AG10803 (cell line): ENCODE measurements around the gene AKT3.

Source experiments
- DNase-seq: peaks from one replicate; pipeline ENCODE4 v3.0.0; 2010; ENCODE audit warnings: low read depth
- H3K4me3 ChIP-seq: 2 replicates; pipeline ENCODE4 v1.5.1; 2011; ENCODE audit warnings: mild to moderate bottlenecking, low read length, control low read depth
- CTCF ChIP-seq: conservative IDR thresholded peaks from 2 replicates; pipeline ENCODE4 v1.5.1; 2011; ENCODE audit warnings: mild to moderate bottlenecking, low read length, control low read depth, inconsistent platforms

AKT3 gene

DNA sequence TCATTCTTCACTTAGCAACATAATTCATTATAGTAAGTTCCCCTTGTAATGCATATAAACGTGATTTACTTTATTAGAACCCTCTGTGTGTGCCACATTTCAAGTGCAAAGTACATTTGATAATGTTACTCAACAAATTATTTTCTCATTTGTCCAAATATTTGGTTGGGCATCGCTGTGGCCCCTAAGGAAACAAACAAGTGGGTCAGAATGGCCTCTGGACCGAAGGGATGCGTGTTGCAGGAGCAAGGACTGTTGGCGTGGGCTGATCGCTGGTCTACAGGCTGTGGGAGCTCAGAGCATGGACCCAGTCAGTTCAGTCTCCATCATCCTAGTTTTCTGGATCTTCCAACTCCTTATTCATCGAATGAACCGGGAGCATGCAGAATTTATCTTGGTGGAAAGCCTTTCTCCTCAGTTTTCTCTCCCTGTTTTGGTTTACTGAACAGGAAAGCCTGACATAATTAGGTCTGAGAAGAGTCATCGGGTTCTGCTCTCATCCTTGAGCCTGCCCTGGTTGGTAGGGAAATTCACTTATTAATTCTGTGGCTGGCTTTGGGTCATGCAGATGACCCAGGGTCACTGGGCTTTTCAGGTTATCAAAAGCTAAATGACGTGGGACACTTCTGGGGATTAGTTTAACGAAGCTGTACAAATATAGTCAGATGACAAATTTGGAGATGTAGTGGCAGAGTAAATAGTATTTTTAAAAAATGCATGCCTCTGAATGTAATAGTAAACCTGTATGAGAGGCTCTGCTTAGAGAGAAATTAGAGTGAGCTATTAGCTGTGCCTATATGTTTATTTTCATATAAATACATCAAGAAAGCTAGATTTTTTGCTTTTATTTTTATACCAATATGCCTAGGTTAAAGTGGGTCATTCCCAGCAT is 394.0 kb downstream of the AKT3 start:
- DNase-seq: no peak
- H3K4me3 ChIP-seq: no peak overlapping the region
- TF ChIP-seq CTCF: no peak

GRCh38 chr1:243454328-243454997 is 395.6 kb downstream of the AKT3 start:
- H3K4me3 ChIP-seq: no peak overlapping the region
- no peak for DNase-seq
- no peak for TF ChIP-seq CTCF

- no peak for DNase-seq
- no peak overlapping the region for H3K4me3 ChIP-seq
- TF ChIP-seq CTCF: no peak
Measured at GRCh38 chr1:243452092-243452491, 398.0 kb downstream of the AKT3 start.

GRCh38 chr1:243449373-243449772 is 400.7 kb downstream of the AKT3 start:
- no peak overlapping the region for H3K4me3 ChIP-seq
- no peak for DNase-seq
- no peak for TF ChIP-seq CTCF

DNA sequence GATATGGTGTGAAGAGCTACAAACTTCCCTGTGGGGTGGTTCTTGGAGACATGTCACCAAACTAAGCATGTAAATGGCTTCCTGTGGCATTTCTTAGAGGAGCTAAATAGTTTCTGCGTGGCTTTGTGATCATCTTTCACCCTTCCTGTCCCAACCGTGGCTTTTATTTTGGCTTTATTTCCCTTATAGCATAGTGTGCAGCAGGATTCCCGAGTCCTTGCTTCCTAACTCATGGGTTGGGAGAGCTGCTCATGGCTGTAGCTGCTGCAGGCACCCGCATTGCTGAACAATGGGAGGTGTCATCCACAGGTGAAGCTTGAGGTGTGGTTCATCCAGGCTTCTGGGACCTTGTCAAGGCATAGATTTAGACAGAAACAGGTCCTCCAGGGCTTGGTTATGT is 402.2 kb downstream of the AKT3 start:
- DNase-seq: no peak
- no peak for TF ChIP-seq CTCF
- no peak overlapping the region for H3K4me3 ChIP-seq

- no peak overlapping the region for H3K4me3 ChIP-seq
- no peak for TF ChIP-seq CTCF
- peak; percentile 84 for DNase-seq
Measured at GRCh38 chr1:243447347-243447746, 402.7 kb downstream of the AKT3 start.

- no peak overlapping the region for H3K4me3 ChIP-seq
- no peak for DNase-seq
- no peak for TF ChIP-seq CTCF
Measured at GRCh38 chr1:243443557-243443956, 406.5 kb downstream of the AKT3 start.
